ENCODE data around the gene PRELID2. TPM values are rescaled to one million over a fixed set of nuclear protein-coding genes. Genes with fewer than 3 reads are reported as not detected.

The PRELID2 gene
- total and polyA plus RNA-seq, 2 experiments from 2014 or later: 7.0 to 7.4 TPM

GRCh38 chr5:145847499-145848497, 12.7 kb upstream of the PRELID2 start:
- Histone ChIP-seq H4K20me1 (ENCODE audit: insufficient read depth) (no peaks in the 10 kb centered on the region), H3K4me3 (no peak overlapping the region), H3K9me3 (ENCODE audit: low read depth) (no peaks in the 10 kb centered on the region), H3F3A (ENCODE audit: insufficient read depth) (peaks cover 18% of the 10 kb centered on the region), H3K4me2 (ENCODE audit: unreplicated experiment) (peak overlapping the region; percentile 34), H3K36me3 (ENCODE audit: low read depth) (no peaks in the 10 kb centered on the region), H3K27me3 (replicated peaks; ENCODE audit: insufficient read depth) (no peaks in the 10 kb centered on the region), H3K27ac (peak overlapping the region; percentile 24), H3K9me2 (ENCODE audit: insufficient read depth) (no peaks in the 10 kb centered on the region), H2AFZ (peak overlapping the region; percentile 64), H3K79me2 (ENCODE audit: insufficient read depth) (no peaks in the 10 kb centered on the region), H3K9ac (no peak overlapping the region), H3K4me1 (ENCODE audit: insufficient read depth) (peaks cover 24% of the 10 kb centered on the region)
- peak; percentile 93 for DNase-seq
- no peak for TF ChIP-seq EZH2phosphoT487 (IDR thresholded peaks at IDR 0.05; ENCODE audit: insufficient read depth, low read depth)
- TF ChIP-seq EZH2 (IDR thresholded peaks at IDR 0.05; ENCODE audit: insufficient read depth, poor library complexity, severe bottlenecking): no peak
- 32 to 36% methylated on average over 6 of the region's 6 CpGs for WGBS, 2 experiments (ENCODE audit: low coverage in 1 of 2, low lambda C conversion rate in 2 of 2, missing lambda C conversion rate in 2 of 2)
- in situ Hi-C loops (cut with MboI): no loop called here

DNA sequence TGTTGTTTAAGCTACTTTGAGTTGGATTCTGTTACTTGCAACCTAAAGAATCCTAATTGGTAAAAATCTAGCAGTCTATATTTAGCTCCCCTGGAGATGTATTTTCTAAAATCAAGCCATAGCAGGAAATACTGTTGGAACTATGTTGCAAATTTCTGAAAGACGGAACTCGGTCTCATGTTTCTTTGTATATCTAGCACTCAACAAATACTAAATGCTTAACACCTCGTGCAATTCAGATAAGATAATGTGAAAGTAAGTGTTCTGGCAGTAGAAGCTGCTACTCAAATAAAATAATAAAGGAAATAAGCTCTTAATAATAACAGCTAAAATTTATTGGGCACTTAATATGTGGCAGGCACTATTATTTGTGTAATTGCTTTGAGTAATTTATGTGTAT, 10.9 kb upstream of the PRELID2 start:
- H3K79me2 ChIP-seq (ENCODE audit: insufficient read depth): no peaks in the 10 kb centered on the region
- no peaks in the 10 kb centered on the region for H3K27me3 ChIP-seq (replicated peaks; ENCODE audit: insufficient read depth)
- peaks cover 18% of the 10 kb centered on the region for H3F3A ChIP-seq (ENCODE audit: insufficient read depth)
- TF ChIP-seq EZH2phosphoT487 (IDR thresholded peaks at IDR 0.05; ENCODE audit: insufficient read depth, low read depth) (no peak), EZH2 (IDR thresholded peaks at IDR 0.05; ENCODE audit: insufficient read depth, poor library complexity, severe bottlenecking) (no peak)
- no peak for DNase-seq
- H3K9me3 ChIP-seq (ENCODE audit: low read depth): no peaks in the 10 kb centered on the region
- H3K27ac ChIP-seq: no peak overlapping the region
- H3K36me3 ChIP-seq (ENCODE audit: low read depth): no peaks in the 10 kb centered on the region
- H4K20me1 ChIP-seq (ENCODE audit: insufficient read depth): no peaks in the 10 kb centered on the region
- no peaks in the 10 kb centered on the region for H3K9me2 ChIP-seq (ENCODE audit: insufficient read depth)
- no peak overlapping the region for H3K4me2 ChIP-seq (ENCODE audit: unreplicated experiment)
- in situ Hi-C loops (cut with MboI): no loop called here
- no peak overlapping the region for H3K9ac ChIP-seq
- H3K4me1 ChIP-seq (ENCODE audit: insufficient read depth): peaks cover 24% of the 10 kb centered on the region
- no peak overlapping the region for H2AFZ ChIP-seq
- WGBS, 2 experiments (ENCODE audit: low coverage in 1 of 2, low lambda C conversion rate in 2 of 2, missing lambda C conversion rate in 2 of 2): 72 to 77% methylated on average over 3 of the region's 3 CpGs
- H3K4me3 ChIP-seq: no peak overlapping the region

- DNase-seq: no peak
- Histone ChIP-seq H3K9me3 (ENCODE audit: low read depth) (no peaks in the 10 kb centered on the region), H3K4me1 (ENCODE audit: insufficient read depth) (no peaks in the 10 kb centered on the region), H4K20me1 (ENCODE audit: insufficient read depth) (no peaks in the 10 kb centered on the region), H3K27me3 (replicated peaks; ENCODE audit: insufficient read depth) (no peaks in the 10 kb centered on the region), H3K9ac (no peak overlapping the region), H3K4me2 (ENCODE audit: unreplicated experiment) (no peak overlapping the region), H3K27ac (no peak overlapping the region), H3K9me2 (ENCODE audit: insufficient read depth) (no peaks in the 10 kb centered on the region), H3K4me3 (no peak overlapping the region), H3K36me3 (ENCODE audit: low read depth) (no peaks in the 10 kb centered on the region), H3F3A (ENCODE audit: insufficient read depth) (no peaks in the 10 kb centered on the region), H2AFZ (no peak overlapping the region), H3K79me2 (ENCODE audit: insufficient read depth) (no peaks in the 10 kb centered on the region)
- no peak for TF ChIP-seq EZH2phosphoT487 (IDR thresholded peaks at IDR 0.05; ENCODE audit: insufficient read depth, low read depth)
- TF ChIP-seq EZH2 (IDR thresholded peaks at IDR 0.05; ENCODE audit: insufficient read depth, poor library complexity, severe bottlenecking): no peak
- in situ Hi-C loops (cut with MboI): no loop called here
Measured at GRCh38 chr5:145841299-145841698, 6.2 kb upstream of the PRELID2 start.

DNA sequence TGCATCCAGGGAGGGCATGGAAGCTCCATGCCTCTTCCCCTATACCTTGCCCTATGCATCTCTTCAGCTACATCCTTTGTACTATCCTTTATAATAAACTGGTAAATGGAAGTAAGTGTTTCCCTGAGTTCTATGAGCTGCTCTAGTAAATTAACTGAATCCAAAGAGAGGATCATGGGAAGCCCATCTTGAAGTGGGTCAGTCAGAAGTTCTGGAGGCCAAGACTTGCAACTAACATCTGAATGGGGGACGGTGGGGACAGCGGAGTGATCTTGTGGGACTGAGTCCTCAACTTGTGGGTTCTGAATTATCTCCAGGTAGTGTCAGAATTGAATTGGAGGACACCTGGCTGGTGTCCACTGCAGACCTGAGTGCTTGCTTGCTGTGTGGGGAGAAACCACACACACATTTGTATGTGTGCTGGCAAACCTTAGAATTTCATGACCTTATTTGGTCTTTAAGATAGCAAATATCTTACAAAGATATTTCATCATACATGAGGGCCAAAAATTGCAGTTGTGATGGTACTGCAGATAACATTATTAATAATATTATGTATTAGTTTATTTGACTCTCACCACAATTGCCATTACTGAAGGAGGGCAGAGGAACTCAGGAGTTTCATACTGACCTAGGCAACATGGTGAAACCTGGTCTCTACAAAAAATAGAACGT, 5.5 kb upstream of the PRELID2 start:
- Histone ChIP-seq H3K4me1 (ENCODE audit: insufficient read depth) (no peaks in the 10 kb centered on the region), H3K27ac (no peak overlapping the region), H2AFZ (no peak overlapping the region), H4K20me1 (ENCODE audit: insufficient read depth) (no peaks in the 10 kb centered on the region), H3F3A (ENCODE audit: insufficient read depth) (no peaks in the 10 kb centered on the region), H3K9ac (no peak overlapping the region), H3K79me2 (ENCODE audit: insufficient read depth) (no peaks in the 10 kb centered on the region), H3K36me3 (ENCODE audit: low read depth) (no peaks in the 10 kb centered on the region), H3K4me3 (no peak overlapping the region), H3K9me3 (ENCODE audit: low read depth) (no peaks in the 10 kb centered on the region), H3K9me2 (ENCODE audit: insufficient read depth) (no peaks in the 10 kb centered on the region), H3K27me3 (replicated peaks; ENCODE audit: insufficient read depth) (no peaks in the 10 kb centered on the region), H3K4me2 (ENCODE audit: unreplicated experiment) (no peak overlapping the region)
- in situ Hi-C loops (cut with MboI): no loop called here
- DNase-seq: no peak
- WGBS, 2 experiments (ENCODE audit: low coverage in 1 of 2, low lambda C conversion rate in 2 of 2, missing lambda C conversion rate in 2 of 2): 90% methylated on average over 3 of the region's 3 CpGs
- TF ChIP-seq EZH2phosphoT487 (IDR thresholded peaks at IDR 0.05; ENCODE audit: insufficient read depth, low read depth) (no peak), EZH2 (IDR thresholded peaks at IDR 0.05; ENCODE audit: insufficient read depth, poor library complexity, severe bottlenecking) (no peak)
